Measurements from ENCODE around the gene SRXN1. TPM values are rescaled to one million over a fixed set of nuclear protein-coding genes. Genes with fewer than 3 reads are reported as not detected.

The SRXN1 gene
- total RNA-seq, 5 donors from 2014 or later (not counting 1 experiment from before 2014, with no cell fraction given), result 1.5 to 10.1 (median 7.3) TPM

GRCh38 chr20:676967-677366 lies 24.0 kb upstream of the SRXN1 start:
- H3K4me3 ChIP-seq (ENCODE audit: control insufficient read depth in 1 of 2, extremely low read depth in 1 of 2, low read length in 1 of 2), result no peak overlapping the region
- ChIA-PET POLR2A (no interaction called here), CTCF (no interaction called here)
- Mint-ChIP-seq H3K36me3 (no peaks in the 10 kb centered on the region), H3K4me1 (peaks cover 4 to 10% (median 7%) of the 10 kb centered on the region in 3 donors), H3K27ac (no peak overlapping the region), H3K4me3 (no peak overlapping the region), H3K27me3 (peaks cover 68 to 86% of the 10 kb centered on the region in 2 donors), H3K9me3 (no peaks in the 10 kb centered on the region)
- H3K9me3 ChIP-seq, result no peaks in the 10 kb centered on the region
- no peaks in the 10 kb centered on the region for H3K36me3 ChIP-seq (ENCODE audit: control insufficient read depth in 2 of 2, extremely low read depth in 1 of 2, insufficient read depth in 1 of 2, low read length in 1 of 2)
- H3K27me3 ChIP-seq (replicated peaks in 1 of 2; ENCODE audit: control insufficient read depth in 2 of 2, extremely low read depth in 1 of 2, insufficient read depth in 2 of 2, low read length in 1 of 2), result peaks cover 10 to 73% of the 10 kb centered on the region in 2 experiments
- peaks cover 0 to 25% of the 10 kb centered on the region in 2 experiments for H3K4me1 ChIP-seq (ENCODE audit: control insufficient read depth in 1 of 2, extremely low read depth in 1 of 2, insufficient read depth in 2 of 2, low read length in 2 of 2)
- ATAC-seq (replicated peaks in 1 of 4) (no peak), DNase-seq (no peak)
- WGBS (ENCODE audit: insufficient coverage), result 45% methylated on average over 1 of the region's 3 CpGs
- H3K27ac ChIP-seq (ENCODE audit: low read length), result no peak overlapping the region

- Histone ChIP-seq H3K36me3 (ENCODE audit: control insufficient read depth in 2 of 2, extremely low read depth in 1 of 2, insufficient read depth in 1 of 2, low read length in 1 of 2) (no peaks in the 10 kb centered on the region), H3K27me3 (replicated peaks in 1 of 2; ENCODE audit: control insufficient read depth in 2 of 2, extremely low read depth in 1 of 2, insufficient read depth in 2 of 2, low read length in 1 of 2) (peaks cover 10 to 76% of the 10 kb centered on the region in 2 experiments), H3K4me3 (ENCODE audit: control insufficient read depth in 1 of 2, extremely low read depth in 1 of 2, low read length in 1 of 2) (no peak overlapping the region), H3K4me1 (ENCODE audit: control insufficient read depth in 1 of 2, extremely low read depth in 1 of 2, insufficient read depth in 2 of 2, low read length in 2 of 2) (peaks cover 0 to 25% of the 10 kb centered on the region in 2 experiments), H3K9me3 (no peaks in the 10 kb centered on the region), H3K27ac (ENCODE audit: low read length) (no peak overlapping the region)
- ATAC-seq (replicated peaks in 1 of 4) (no peak), DNase-seq (no peak)
- ChIA-PET CTCF (no interaction called here), POLR2A (no interaction called here)
- H3K4me1 Mint-ChIP-seq, result peaks cover 4 to 10% (median 7%) of the 10 kb centered on the region in 3 donors
- peaks cover 68 to 86% of the 10 kb centered on the region in 2 donors for H3K27me3 Mint-ChIP-seq
- H3K9me3 Mint-ChIP-seq, result no peaks in the 10 kb centered on the region
- no peaks in the 10 kb centered on the region for H3K36me3 Mint-ChIP-seq
- H3K27ac Mint-ChIP-seq, result no peak overlapping the region
- WGBS (ENCODE audit: insufficient coverage), result 15% methylated on average over 6 of the region's 24 CpGs
- peak overlapping the region in 1 of 3 donors; percentile 54 for H3K4me3 Mint-ChIP-seq
Measured at GRCh38 chr20:676315-676937, 23.4 kb upstream of the SRXN1 start.

GRCh38 chr20:675453-676314 lies 22.7 kb upstream of the SRXN1 start, which contains the start of gene SCRT2:
TSS of gene SCRT2 (minus strand) at chr20:675802. CDS start at chr20:675601, 201 bp downstream.
- Mint-ChIP-seq H3K9me3 (no peaks in the 10 kb centered on the region), H3K4me3 (peak within 1 kb of the TSS in 1 of 3 donors; percentile 54), H3K27me3 (peaks cover 72 to 86% of the 10 kb centered on the region in 2 donors), H3K36me3 (no peaks in the 10 kb centered on the region), H3K27ac (peak within 1 kb of the TSS in 1 of 2 donors; percentile 25), H3K4me1 (peaks cover 4 to 10% (median 7%) of the 10 kb centered on the region in 3 donors)
- H3K36me3 ChIP-seq (ENCODE audit: control insufficient read depth in 2 of 2, extremely low read depth in 1 of 2, insufficient read depth in 1 of 2, low read length in 1 of 2), result no peaks in the 10 kb centered on the region
- peaks cover 10 to 78% of the 10 kb centered on the region in 2 experiments for H3K27me3 ChIP-seq (replicated peaks in 1 of 2; ENCODE audit: control insufficient read depth in 2 of 2, extremely low read depth in 1 of 2, insufficient read depth in 2 of 2, low read length in 1 of 2)
- no peaks in the 10 kb centered on the region for H3K9me3 ChIP-seq
- H3K4me3 ChIP-seq (ENCODE audit: control insufficient read depth in 1 of 2, extremely low read depth in 1 of 2, low read length in 1 of 2), result no peak within 1 kb of the TSS
- ChIA-PET POLR2A (no interaction called here), CTCF (interaction anchor here in 1 of 2 donors (0.6 kb wide), 1 partner anchor 143 kb away, joined by 3 read pairs; no protein-coding TSS in a partner anchor)
- peaks cover 0 to 25% of the 10 kb centered on the region in 2 experiments for H3K4me1 ChIP-seq (ENCODE audit: control insufficient read depth in 1 of 2, extremely low read depth in 1 of 2, insufficient read depth in 2 of 2, low read length in 2 of 2)
- no peak within 1 kb of the TSS for H3K27ac ChIP-seq (ENCODE audit: low read length)
- WGBS (ENCODE audit: insufficient coverage), result 3% methylated on average over 57 of the region's 69 CpGs
- DNase-seq (peak; percentile 14 to 78 (median 46)), ATAC-seq (replicated peaks in 1 of 4) (peak; percentile 83 to 91 (median 86))

GRCh38 chr20:675033-675452 lies 22.0 kb upstream of the SRXN1 start:
- Mint-ChIP-seq H3K36me3 (no peaks in the 10 kb centered on the region), H3K9me3 (no peaks in the 10 kb centered on the region), H3K27ac (no peak overlapping the region), H3K4me3 (peak overlapping the region in 1 of 3 donors; percentile 14), H3K27me3 (peaks cover 72 to 86% of the 10 kb centered on the region in 2 donors), H3K4me1 (peaks cover 4 to 10% (median 7%) of the 10 kb centered on the region in 3 donors)
- Histone ChIP-seq H3K4me3 (ENCODE audit: control insufficient read depth in 1 of 2, extremely low read depth in 1 of 2, low read length in 1 of 2) (no peak overlapping the region), H3K36me3 (ENCODE audit: control insufficient read depth in 2 of 2, extremely low read depth in 1 of 2, insufficient read depth in 1 of 2, low read length in 1 of 2) (no peaks in the 10 kb centered on the region), H3K4me1 (ENCODE audit: control insufficient read depth in 1 of 2, extremely low read depth in 1 of 2, insufficient read depth in 2 of 2, low read length in 2 of 2) (peaks cover 0 to 25% of the 10 kb centered on the region in 2 experiments), H3K9me3 (no peaks in the 10 kb centered on the region), H3K27me3 (replicated peaks in 1 of 2; ENCODE audit: control insufficient read depth in 2 of 2, extremely low read depth in 1 of 2, insufficient read depth in 2 of 2, low read length in 1 of 2) (peaks cover 10 to 84% of the 10 kb centered on the region in 2 experiments), H3K27ac (ENCODE audit: low read length) (no peak overlapping the region)
- ATAC-seq (replicated peaks in 1 of 4) (no peak), DNase-seq (no peak)
- ChIA-PET POLR2A (no interaction called here), CTCF (interaction anchor here (0.6 kb wide), 2 partner anchors 19 to 142 kb away, joined by 3 read pairs; no protein-coding TSS in a partner anchor)
- 7% methylated on average over 19 of the region's 25 CpGs for WGBS (ENCODE audit: insufficient coverage)

GRCh38 chr20:673603-674001 lies 20.6 kb upstream of the SRXN1 start:
- H3K4me3 ChIP-seq (ENCODE audit: control insufficient read depth in 1 of 2, extremely low read depth in 1 of 2, low read length in 1 of 2), result no peak overlapping the region
- H3K4me1 ChIP-seq (ENCODE audit: control insufficient read depth in 1 of 2, extremely low read depth in 1 of 2, insufficient read depth in 2 of 2, low read length in 2 of 2), result peaks cover 0 to 25% of the 10 kb centered on the region in 2 experiments
- POLR2A ChIA-PET, result no interaction called here
- H3K36me3 ChIP-seq (ENCODE audit: control insufficient read depth in 2 of 2, extremely low read depth in 1 of 2, insufficient read depth in 1 of 2, low read length in 1 of 2), result no peaks in the 10 kb centered on the region
- Mint-ChIP-seq H3K27me3 (peaks cover 60 to 74% of the 10 kb centered on the region in 2 donors), H3K4me1 (peaks cover 4 to 10% (median 7%) of the 10 kb centered on the region in 3 donors), H3K27ac (no peak overlapping the region), H3K9me3 (no peaks in the 10 kb centered on the region), H3K36me3 (no peaks in the 10 kb centered on the region), H3K4me3 (no peak overlapping the region)
- no peak for DNase-seq
- H3K9me3 ChIP-seq, result no peaks in the 10 kb centered on the region
- H3K27ac ChIP-seq (ENCODE audit: low read length), result no peak overlapping the region
- CTCF ChIA-PET, result no interaction called here
- WGBS (ENCODE audit: insufficient coverage), result 75% methylated on average over 2 of the region's 3 CpGs
- peaks cover 10 to 92% of the 10 kb centered on the region in 2 experiments for H3K27me3 ChIP-seq (replicated peaks in 1 of 2; ENCODE audit: control insufficient read depth in 2 of 2, extremely low read depth in 1 of 2, insufficient read depth in 2 of 2, low read length in 1 of 2)
- ATAC-seq (replicated peaks in 1 of 4), result no peak

GRCh38 chr20:672963-673602 lies 20.1 kb upstream of the SRXN1 start:
- ChIA-PET CTCF (no interaction called here), POLR2A (no interaction called here)
- no peak overlapping the region for H3K27ac ChIP-seq (ENCODE audit: low read length)
- ATAC-seq (replicated peaks in 1 of 4), result no peak
- H3K36me3 Mint-ChIP-seq, result no peaks in the 10 kb centered on the region
- no peaks in the 10 kb centered on the region for H3K9me3 ChIP-seq
- no peak overlapping the region for H3K27ac Mint-ChIP-seq
- H3K4me1 ChIP-seq (ENCODE audit: control insufficient read depth in 1 of 2, extremely low read depth in 1 of 2, insufficient read depth in 2 of 2, low read length in 2 of 2), result peaks cover 0 to 25% of the 10 kb centered on the region in 2 experiments
- DNase-seq, result no peak
- H3K4me1 Mint-ChIP-seq, result peaks cover 4 to 10% (median 7%) of the 10 kb centered on the region in 3 donors
- H3K4me3 Mint-ChIP-seq, result no peak overlapping the region
- H3K27me3 Mint-ChIP-seq, result peaks cover 59 to 73% of the 10 kb centered on the region in 2 donors
- H3K4me3 ChIP-seq (ENCODE audit: control insufficient read depth in 1 of 2, extremely low read depth in 1 of 2, low read length in 1 of 2), result no peak overlapping the region
- no peaks in the 10 kb centered on the region for H3K36me3 ChIP-seq (ENCODE audit: control insufficient read depth in 2 of 2, extremely low read depth in 1 of 2, insufficient read depth in 1 of 2, low read length in 1 of 2)
- 31% methylated on average over 5 of the region's 7 CpGs for WGBS (ENCODE audit: insufficient coverage)
- H3K27me3 ChIP-seq (replicated peaks in 1 of 2; ENCODE audit: control insufficient read depth in 2 of 2, extremely low read depth in 1 of 2, insufficient read depth in 2 of 2, low read length in 1 of 2), result peaks cover 6 to 90% of the 10 kb centered on the region in 2 experiments
- no peaks in the 10 kb centered on the region for H3K9me3 Mint-ChIP-seq

All from T-cell (primary cell).